ENCODE data around the gene PPM1E.

The PPM1E gene

GRCh38 chr17:59024916-59025315 lies 269.3 kb downstream of the PPM1E start:
- H3F3A ChIP-seq (ENCODE audit: insufficient read depth), result peaks cover 16% of the 10 kb centered on the region; the same call in 1 of the 2 replicates
- H3K27me3 ChIP-seq (ENCODE audit: low read length), result no peaks in the 10 kb centered on the region
- no peaks in the 10 kb centered on the region for H3K9me2 ChIP-seq (replicated peaks; ENCODE audit: insufficient read depth, low read length)
- H3K9ac ChIP-seq (ENCODE audit: low read length), result no peak overlapping the region
- TF ChIP-seq EZH2phosphoT487 (conservative IDR thresholded peaks at IDR 0.05; ENCODE audit: low read length), result no peak
- no peak for TF ChIP-seq CTCF (IDR thresholded peaks at IDR 0.05; ENCODE audit: insufficient read depth, low read length, poor library complexity, severe bottlenecking)
- peaks cover 27% of the 10 kb centered on the region for H3K36me3 ChIP-seq (ENCODE audit: low read length)
- H3K79me2 ChIP-seq (ENCODE audit: insufficient read depth, low read length), result peaks cover 7% of the 10 kb centered on the region
- H2AFZ ChIP-seq (ENCODE audit: low read depth, low read length, severe bottlenecking), result no peak overlapping the region
- H3K4me2 ChIP-seq (ENCODE audit: low read depth, low read length, poor library complexity, severe bottlenecking), result no peak overlapping the region
- H3K27ac ChIP-seq (ENCODE audit: low read depth, low read length), result no peak overlapping the region
- no peak overlapping the region for H3K4me3 ChIP-seq (ENCODE audit: insufficient read depth, low read length, poor library complexity, severe bottlenecking)
- H3K9me3 ChIP-seq (ENCODE audit: insufficient read depth, low read length), result no peaks in the 10 kb centered on the region
- no peaks in the 10 kb centered on the region for H4K20me1 ChIP-seq (ENCODE audit: low read depth, low read length)

GRCh38 chr17:59026176-59026939 lies 270.7 kb downstream of the PPM1E start:
- no peak overlapping the region for H3K9ac ChIP-seq (ENCODE audit: low read length)
- no peaks in the 10 kb centered on the region for H4K20me1 ChIP-seq (ENCODE audit: low read depth, low read length)
- peaks cover 20% of the 10 kb centered on the region; the same call in 1 of the 2 replicates for H3F3A ChIP-seq (ENCODE audit: insufficient read depth)
- H3K9me2 ChIP-seq (replicated peaks; ENCODE audit: insufficient read depth, low read length), result no peaks in the 10 kb centered on the region
- H3K36me3 ChIP-seq (ENCODE audit: low read length), result peaks cover 30% of the 10 kb centered on the region
- no peaks in the 10 kb centered on the region for H3K27me3 ChIP-seq (ENCODE audit: low read length)
- H3K79me2 ChIP-seq (ENCODE audit: insufficient read depth, low read length), result no peaks in the 10 kb centered on the region
- H2AFZ ChIP-seq (ENCODE audit: low read depth, low read length, severe bottlenecking), result no peak overlapping the region
- H3K4me2 ChIP-seq (ENCODE audit: low read depth, low read length, poor library complexity, severe bottlenecking), result no peak overlapping the region
- no peak overlapping the region for H3K4me3 ChIP-seq (ENCODE audit: insufficient read depth, low read length, poor library complexity, severe bottlenecking)
- H3K9me3 ChIP-seq (ENCODE audit: insufficient read depth, low read length), result no peaks in the 10 kb centered on the region
- H3K27ac ChIP-seq (ENCODE audit: low read depth, low read length), result no peak overlapping the region
- no peak for TF ChIP-seq CTCF (IDR thresholded peaks at IDR 0.05; ENCODE audit: insufficient read depth, low read length, poor library complexity, severe bottlenecking)
- no peak for TF ChIP-seq EZH2phosphoT487 (conservative IDR thresholded peaks at IDR 0.05; ENCODE audit: low read length)

DNA sequence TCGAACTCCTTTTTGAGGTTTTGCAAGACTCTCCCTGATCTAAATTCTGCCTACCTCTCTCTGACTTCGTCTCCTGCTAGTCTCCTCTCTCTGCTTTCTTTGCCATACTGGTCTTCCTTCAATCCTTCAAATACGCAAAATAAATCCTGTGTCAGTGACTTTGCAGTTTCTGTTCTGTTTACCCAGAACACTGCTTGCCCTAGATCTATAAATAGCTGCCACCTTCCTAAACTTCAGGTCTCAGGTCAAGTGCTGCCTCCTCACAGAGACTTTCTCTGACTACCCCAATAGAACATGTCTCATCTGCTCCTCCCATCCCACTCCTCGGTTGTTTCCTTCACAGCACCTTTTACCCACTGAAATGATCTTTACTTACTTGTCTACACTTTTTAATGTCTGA lies 272.1 kb downstream of the PPM1E start:
- Histone ChIP-seq H4K20me1 (ENCODE audit: low read depth, low read length) (no peaks in the 10 kb centered on the region), H3K4me3 (ENCODE audit: insufficient read depth, low read length, poor library complexity, severe bottlenecking) (no peak overlapping the region), H3K9me3 (ENCODE audit: insufficient read depth, low read length) (no peaks in the 10 kb centered on the region), H3K27ac (ENCODE audit: low read depth, low read length) (no peak overlapping the region), H3K4me2 (ENCODE audit: low read depth, low read length, poor library complexity, severe bottlenecking) (no peak overlapping the region), H3K79me2 (ENCODE audit: insufficient read depth, low read length) (no peaks in the 10 kb centered on the region), H3K36me3 (ENCODE audit: low read length) (peaks cover 23% of the 10 kb centered on the region), H3K9me2 (replicated peaks; ENCODE audit: insufficient read depth, low read length) (no peaks in the 10 kb centered on the region), H2AFZ (ENCODE audit: low read depth, low read length, severe bottlenecking) (no peak overlapping the region), H3F3A (ENCODE audit: insufficient read depth) (peaks cover 17% of the 10 kb centered on the region; the same call in 1 of the 2 replicates), H3K27me3 (ENCODE audit: low read length) (no peaks in the 10 kb centered on the region), H3K9ac (ENCODE audit: low read length) (no peak overlapping the region)
- TF ChIP-seq CTCF (IDR thresholded peaks at IDR 0.05; ENCODE audit: insufficient read depth, low read length, poor library complexity, severe bottlenecking), result no peak
- TF ChIP-seq EZH2phosphoT487 (conservative IDR thresholded peaks at IDR 0.05; ENCODE audit: low read length), result no peak
